RPMI7951 (cell line): ENCODE data around the gene IPCEF1. TPM values are rescaled to one million over a fixed set of nuclear protein-coding genes. Genes with fewer than 3 reads are reported as not detected.

Source experiments
- DNase-seq: peaks from one replicate; pipeline ENCODE4 v3.0.0-alpha.2; 2012; ENCODE audit warnings: low read depth
- total RNA-seq: library from RNA; depleted of rRNA; stranded (reverse); fragments of >200 nt; shearing (Covaris generic); gene quantifications from 2 replicates; pipeline ENCODE4 v1.2.3, GENCODE V29; 2014

Gene IPCEF1
- total RNA-seq, 1 experiment from 2014 or later, result under 0.01 TPM

DNA sequence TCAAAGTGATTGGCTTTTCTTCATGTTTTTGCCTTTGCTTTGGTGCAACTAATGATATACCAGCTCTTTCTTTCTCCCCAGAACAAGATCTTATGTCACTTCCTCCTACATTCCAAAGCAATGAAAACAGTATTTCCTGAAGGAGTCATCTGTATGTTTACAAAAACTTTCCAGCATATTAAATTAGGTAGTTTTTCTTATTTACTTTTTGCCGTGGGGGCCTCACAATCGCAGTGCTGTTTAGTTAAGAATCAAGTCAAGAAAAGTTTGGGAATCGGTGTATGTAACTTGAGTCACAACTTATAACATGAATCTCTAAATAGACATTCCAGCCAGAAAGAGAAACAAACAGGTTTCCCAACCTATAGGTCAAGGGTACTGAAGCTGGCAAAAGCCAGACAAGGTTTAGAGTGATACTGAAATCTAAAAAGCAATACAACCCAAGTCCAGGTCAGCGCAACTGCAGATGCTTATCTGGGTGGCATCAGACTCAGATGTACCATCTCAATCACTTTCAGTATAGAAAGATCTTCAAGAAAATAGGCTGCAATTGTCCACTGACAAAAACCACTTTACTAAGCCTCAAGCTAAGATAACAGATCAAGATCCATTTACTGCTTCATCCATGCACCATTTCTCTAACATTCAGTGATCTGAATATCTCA, 63.6 kb downstream of the IPCEF1 start:
- peak; percentile 52 for DNase-seq

GRCh38 chr6:154292066-154292465, 64.5 kb downstream of the IPCEF1 start:
- no peak for DNase-seq

GRCh38 chr6:154289818-154290508, 66.6 kb downstream of the IPCEF1 start:
- DNase-seq, result no peak

- DNase-seq, result no peak
Measured at GRCh38 chr6:154285826-154286225, 70.8 kb downstream of the IPCEF1 start.

DNA sequence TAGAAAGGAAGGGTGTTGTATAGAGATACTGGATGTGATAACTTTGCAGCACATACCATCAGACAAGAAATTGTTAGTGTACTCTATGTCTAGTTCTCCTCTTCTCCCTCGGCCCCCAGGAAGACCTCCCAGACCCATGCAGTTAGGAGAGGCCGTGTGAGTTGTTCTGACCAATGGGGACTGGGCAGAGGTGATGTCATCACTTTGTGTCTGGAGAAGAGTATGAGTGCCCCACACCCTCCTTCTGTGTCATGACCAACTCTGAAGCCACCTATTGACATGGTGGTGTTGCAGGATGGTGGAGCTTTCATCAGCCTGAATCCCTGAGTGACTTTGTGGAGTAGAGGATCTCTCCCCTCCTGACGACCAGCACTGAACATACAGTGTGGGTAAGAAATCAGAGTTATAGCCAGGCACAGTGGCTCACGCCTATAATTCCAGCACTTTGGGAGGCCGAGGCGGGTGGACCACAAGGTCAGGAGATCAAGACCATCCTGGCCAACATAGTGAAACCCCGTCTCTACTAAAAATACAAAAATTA, 72.2 kb downstream of the IPCEF1 start:
- DNase-seq, result no peak

DNA sequence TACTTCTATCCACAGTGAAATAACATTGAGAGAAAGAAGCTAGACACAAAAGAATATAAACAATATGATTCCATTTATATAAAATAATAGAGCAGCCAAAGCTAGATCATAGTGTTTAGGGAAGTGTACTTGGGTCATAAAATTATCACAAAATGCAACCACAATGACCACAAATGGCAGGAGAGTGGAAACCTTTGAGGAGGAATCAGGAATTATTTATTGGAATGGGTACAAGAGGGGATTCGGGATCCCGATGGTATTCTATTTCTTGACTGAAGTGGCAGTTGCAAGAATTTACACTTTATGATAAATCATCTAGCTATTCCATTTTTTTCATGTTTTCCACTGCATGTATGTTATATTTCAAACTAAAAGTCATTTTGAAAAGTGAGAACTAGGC, 76.1 kb downstream of the IPCEF1 start:
- DNase-seq, result no peak

DNA sequence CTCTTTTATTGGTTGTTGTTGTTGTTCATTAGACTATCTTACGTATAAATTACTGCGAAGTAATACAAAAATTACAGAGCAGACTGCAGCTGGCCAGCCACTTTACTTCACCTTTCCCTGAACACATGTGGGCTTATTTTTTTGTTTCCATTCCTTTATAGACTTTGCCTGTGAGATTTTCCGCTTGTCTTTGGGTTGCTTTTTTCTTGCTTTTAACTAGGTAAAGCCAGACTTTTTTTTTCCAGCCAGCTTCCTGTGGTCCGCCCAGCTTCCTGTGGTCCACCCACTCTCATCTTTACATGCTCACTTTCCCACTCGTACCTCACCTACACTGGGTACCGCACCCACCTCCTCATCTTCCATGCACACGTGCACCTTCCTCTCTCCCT, 79.0 kb downstream of the IPCEF1 start:
- DNase-seq, result no peak

DNA sequence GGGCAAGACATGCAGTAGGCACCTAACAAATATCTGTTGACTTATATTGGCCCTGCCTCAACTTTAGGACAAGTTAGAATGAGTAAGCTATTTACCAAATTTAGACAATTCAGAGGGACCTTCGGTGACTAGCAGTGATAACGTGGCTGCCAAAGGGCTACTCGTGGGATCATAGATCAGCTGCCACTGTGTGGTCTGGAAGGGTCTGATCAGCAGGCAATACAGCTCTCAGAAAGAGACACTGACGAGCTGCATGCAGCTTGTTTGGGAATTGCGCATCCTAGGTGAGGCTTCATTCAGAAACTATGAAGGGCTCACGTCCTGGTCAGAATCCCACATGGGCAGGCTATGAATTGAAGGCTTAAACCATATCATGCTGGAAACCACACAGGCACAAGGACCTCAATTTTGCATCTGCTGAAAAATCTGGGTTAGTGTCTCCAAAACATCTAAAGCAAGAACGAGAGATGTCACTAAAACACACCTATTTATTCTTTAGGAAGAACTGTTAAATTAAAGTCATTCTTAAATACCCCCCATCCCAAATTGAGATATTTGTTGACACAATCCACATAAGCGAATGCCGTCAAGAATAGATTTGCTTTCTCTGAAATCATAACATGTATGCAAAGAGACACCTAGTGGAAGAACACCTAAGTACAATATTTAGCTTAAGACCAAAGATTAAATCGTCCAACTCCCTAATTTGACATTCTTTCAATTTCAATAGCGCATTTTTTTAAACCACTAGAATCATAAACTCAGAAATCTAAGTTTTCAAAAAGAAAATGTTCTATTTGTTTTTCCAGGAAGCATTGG, 79.6 kb downstream of the IPCEF1 start:
- peak; percentile 55 for DNase-seq

GRCh38 chr6:154274168-154274567, 82.4 kb downstream of the IPCEF1 start:
- DNase-seq, result no peak

DNA sequence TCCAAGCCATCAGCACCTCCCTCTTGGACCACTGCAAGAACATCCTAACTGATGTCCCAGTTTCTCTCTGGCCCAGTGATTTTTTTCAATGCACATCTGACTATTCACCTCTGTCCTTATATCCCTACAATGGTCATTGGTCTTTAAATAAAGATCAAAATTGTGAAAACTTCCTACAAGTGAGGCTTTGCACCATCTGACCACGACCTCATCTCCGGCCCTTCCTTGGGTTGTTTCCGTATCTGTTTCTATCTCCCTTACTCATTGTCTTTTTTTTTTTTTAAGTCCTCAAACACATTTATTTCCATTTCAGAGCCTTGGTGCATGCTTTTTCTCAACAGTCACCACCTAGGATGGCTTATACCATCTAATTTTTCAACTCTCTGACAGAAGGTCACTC, 88.1 kb downstream of the IPCEF1 start:
- no peak for DNase-seq

DNA sequence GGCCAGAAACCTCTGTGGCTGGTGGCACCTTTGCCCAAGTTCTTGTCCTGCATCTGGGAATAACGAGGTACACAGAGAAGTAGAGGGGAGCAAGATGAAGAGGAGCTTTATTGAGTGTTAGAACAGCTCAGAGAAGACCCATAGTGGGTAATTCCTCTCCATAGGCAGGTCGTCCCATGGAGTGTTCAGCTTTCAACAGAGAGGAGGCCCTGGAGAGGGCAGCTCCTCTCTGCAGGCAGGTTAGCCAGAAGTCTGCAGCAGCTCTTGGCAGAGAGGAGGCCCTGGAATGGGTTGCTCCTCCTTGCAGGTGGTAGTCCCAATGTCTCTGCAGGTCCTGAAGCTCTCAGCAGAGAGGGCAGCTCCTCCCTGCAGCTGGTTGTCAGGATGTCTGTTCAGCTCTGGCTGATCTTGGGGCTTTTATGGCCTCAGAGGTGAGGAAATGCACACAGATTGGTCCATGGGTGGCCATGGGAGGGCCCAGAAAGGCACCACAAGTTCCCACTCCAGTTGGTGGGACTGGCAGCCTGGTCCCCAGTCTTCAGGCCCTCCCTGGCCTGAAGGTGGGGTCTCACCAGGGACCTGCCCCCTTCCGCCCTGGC, 89.0 kb downstream of the IPCEF1 start:
- DNase-seq, result no peak

DNA sequence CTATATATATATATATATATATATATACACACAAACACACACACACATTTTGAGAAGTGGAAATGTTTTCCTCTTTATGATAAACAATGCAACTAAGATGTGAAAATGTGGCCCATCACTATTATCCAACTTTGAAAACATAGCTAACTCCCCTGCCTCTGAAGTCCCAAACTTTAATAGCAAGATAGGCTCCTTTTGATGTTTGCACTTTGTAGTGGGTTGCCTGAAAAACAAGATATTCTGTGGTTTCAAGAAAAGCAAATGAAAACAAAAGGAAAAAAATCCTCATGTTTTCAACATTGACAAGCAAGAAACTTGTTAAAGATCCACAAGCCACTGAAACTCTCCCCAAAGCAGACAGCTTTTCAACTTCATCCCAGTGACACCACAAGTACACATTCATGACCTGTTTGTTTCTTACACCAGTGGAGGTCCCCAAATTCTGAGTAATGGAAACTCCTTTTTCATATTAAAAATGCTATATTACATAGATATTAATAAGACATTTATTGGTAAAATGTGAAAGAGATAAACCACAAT, 90.0 kb downstream of the IPCEF1 start:
- no peak for DNase-seq

GRCh38 chr6:154261688-154262397, 94.8 kb downstream of the IPCEF1 start:
- DNase-seq, result no peak

DNA sequence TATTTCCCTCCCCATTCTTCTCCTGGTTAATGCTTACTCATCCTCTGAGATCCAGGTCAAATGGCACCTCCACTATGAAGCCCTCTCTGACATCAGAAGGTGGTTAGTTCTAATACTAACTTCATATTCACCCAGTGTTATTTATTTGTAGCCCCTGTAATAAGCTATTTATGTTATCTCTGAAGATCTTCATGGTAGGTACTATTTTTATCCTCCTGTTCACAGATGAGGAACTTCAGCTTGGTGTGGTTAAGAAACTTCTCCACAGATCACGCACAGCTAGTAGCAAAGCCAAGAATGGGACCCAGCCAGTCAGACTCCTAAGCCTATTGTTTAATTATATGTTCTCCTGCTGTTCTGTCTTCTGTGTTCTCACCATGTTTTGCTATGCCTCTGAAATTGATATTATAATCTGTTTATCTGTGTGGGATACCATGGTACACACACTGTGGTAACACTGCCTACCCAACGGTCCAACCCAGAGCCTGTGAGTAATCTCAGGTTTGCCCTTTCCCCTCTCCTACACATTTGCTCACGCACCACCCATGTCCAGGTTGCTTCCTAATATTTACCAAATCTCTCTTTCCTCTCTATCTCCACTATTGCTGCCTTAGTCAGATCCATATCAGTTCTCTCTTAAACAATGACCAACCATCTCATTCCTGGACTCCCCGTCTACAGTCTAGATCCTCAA, 98.4 kb downstream of the IPCEF1 start:
- peak; percentile 26 for DNase-seq

- no peak for DNase-seq
Measured at GRCh38 chr6:154257067-154257466, 99.5 kb downstream of the IPCEF1 start.

DNA sequence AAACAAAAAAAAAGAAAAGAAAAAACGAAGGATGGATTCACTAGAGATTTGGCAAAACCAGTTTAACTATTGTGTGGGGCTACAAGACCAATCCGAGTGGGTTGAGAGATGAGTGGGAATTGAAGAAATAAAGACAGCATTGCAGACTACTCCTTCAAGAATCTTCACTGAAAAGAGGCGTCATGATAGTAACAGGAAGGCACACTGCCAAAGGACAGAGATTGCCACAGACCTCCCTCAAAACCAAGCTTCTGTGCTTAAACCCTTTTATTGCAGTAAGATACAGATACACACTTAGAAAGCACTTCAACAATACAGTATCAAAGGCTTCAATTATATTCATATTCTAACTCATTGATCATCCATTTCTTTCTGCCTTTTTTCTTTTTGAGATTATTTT, 103.9 kb downstream of the IPCEF1 start:
- DNase-seq, result no peak

GRCh38 chr6:154251116-154251515, 105.5 kb downstream of the IPCEF1 start:
- no peak for DNase-seq

- no peak for DNase-seq
Measured at GRCh38 chr6:154249499-154250298, 106.9 kb downstream of the IPCEF1 start.

DNA sequence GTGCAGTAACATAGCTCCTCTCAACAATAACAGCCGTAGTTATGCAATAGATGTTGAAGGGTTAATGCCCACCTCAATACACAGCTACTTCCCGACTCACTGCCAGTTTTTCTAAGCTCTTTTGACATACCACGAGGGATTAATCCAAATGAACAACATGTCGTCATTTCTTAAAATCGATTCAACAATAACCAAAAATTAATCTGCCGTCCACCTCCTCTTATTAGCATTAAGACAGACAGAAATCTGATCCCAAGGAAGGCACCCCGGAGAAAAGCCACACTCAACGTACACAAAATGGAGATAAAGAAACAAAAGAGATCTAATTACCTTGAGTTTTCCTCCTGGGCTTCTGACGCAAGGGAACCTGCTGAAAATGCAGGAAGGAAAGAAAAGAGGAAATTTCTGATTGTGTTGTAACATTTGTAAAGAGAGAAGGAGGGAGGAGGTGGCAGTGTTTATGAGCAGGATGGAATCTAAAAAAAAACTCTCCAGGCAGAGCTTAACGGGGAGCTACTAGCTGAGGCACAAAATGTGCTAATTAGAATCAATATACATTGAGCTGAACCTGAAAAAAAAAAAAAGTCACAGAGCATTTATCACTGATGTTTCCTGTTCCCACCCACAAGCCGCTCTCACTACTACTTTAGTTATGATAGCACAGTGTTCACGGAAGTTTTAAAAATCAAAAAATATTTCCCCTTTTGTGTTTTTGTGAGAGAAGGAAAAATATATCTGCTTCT, 109.3 kb downstream of the IPCEF1 start:
- DNase-seq, result no peak
